Measurements from ENCODE around the gene SMIM8. TPM values are rescaled to one million over a fixed set of nuclear protein-coding genes. Genes with fewer than 3 reads are reported as not detected.

Gene SMIM8
- total RNA-seq, 1 donor from 2014 or later = 22.5 TPM

GRCh38 chr6:87279196-87279595 lies 43.2 kb upstream of the SMIM8 start:
- no peak for DNase-seq
- Mint-ChIP-seq H3K36me3 (ENCODE audit: unreplicated experiment) (no peaks in the 10 kb centered on the region), H3K27me3 (ENCODE audit: unreplicated experiment) (peaks cover 2% of the 10 kb centered on the region), H3K9me3 (ENCODE audit: unreplicated experiment) (no peaks in the 10 kb centered on the region), H3K4me1 (ENCODE audit: low read depth, unreplicated experiment) (no peaks in the 10 kb centered on the region), H3K4me3 (ENCODE audit: unreplicated experiment) (no peak overlapping the region), H3K27ac (ENCODE audit: unreplicated experiment) (no peak overlapping the region)
- no peak for TF ChIP-seq CTCF (IDR thresholded peaks at IDR 0.05; ENCODE audit: partially characterized antibody, unreplicated experiment)

GRCh38 chr6:87281426-87281825 lies 41.0 kb upstream of the SMIM8 start:
- Mint-ChIP-seq H3K27ac (ENCODE audit: unreplicated experiment) (no peak overlapping the region), H3K27me3 (ENCODE audit: unreplicated experiment) (peaks cover 2% of the 10 kb centered on the region), H3K4me3 (ENCODE audit: unreplicated experiment) (no peak overlapping the region), H3K9me3 (ENCODE audit: unreplicated experiment) (no peaks in the 10 kb centered on the region), H3K4me1 (ENCODE audit: low read depth, unreplicated experiment) (no peaks in the 10 kb centered on the region), H3K36me3 (ENCODE audit: unreplicated experiment) (no peaks in the 10 kb centered on the region)
- TF ChIP-seq CTCF (IDR thresholded peaks at IDR 0.05; ENCODE audit: partially characterized antibody, unreplicated experiment) = no peak
- DNase-seq = no peak

- H3K9me3 Mint-ChIP-seq (ENCODE audit: unreplicated experiment) = no peaks in the 10 kb centered on the region
- H3K27me3 Mint-ChIP-seq (ENCODE audit: unreplicated experiment) = peaks cover 2% of the 10 kb centered on the region
- no peaks in the 10 kb centered on the region for H3K4me1 Mint-ChIP-seq (ENCODE audit: low read depth, unreplicated experiment)
- H3K27ac Mint-ChIP-seq (ENCODE audit: unreplicated experiment) = no peak overlapping the region
- no peak overlapping the region for H3K4me3 Mint-ChIP-seq (ENCODE audit: unreplicated experiment)
- no peak for DNase-seq
- no peak for TF ChIP-seq CTCF (IDR thresholded peaks at IDR 0.05; ENCODE audit: partially characterized antibody, unreplicated experiment)
- no peaks in the 10 kb centered on the region for H3K36me3 Mint-ChIP-seq (ENCODE audit: unreplicated experiment)
Measured at GRCh38 chr6:87282743-87283142, 39.6 kb upstream of the SMIM8 start.

- Mint-ChIP-seq H3K27ac (ENCODE audit: unreplicated experiment) (no peak overlapping the region), H3K9me3 (ENCODE audit: unreplicated experiment) (no peaks in the 10 kb centered on the region), H3K27me3 (ENCODE audit: unreplicated experiment) (peaks cover 2% of the 10 kb centered on the region), H3K36me3 (ENCODE audit: unreplicated experiment) (no peaks in the 10 kb centered on the region), H3K4me3 (ENCODE audit: unreplicated experiment) (no peak overlapping the region), H3K4me1 (ENCODE audit: low read depth, unreplicated experiment) (no peaks in the 10 kb centered on the region)
- no peak for TF ChIP-seq CTCF (IDR thresholded peaks at IDR 0.05; ENCODE audit: partially characterized antibody, unreplicated experiment)
- DNase-seq = no peak
Measured at GRCh38 chr6:87283461-87283860, 38.9 kb upstream of the SMIM8 start.

- no peak for DNase-seq
- H3K9me3 Mint-ChIP-seq (ENCODE audit: unreplicated experiment) = no peaks in the 10 kb centered on the region
- no peak overlapping the region for H3K27ac Mint-ChIP-seq (ENCODE audit: unreplicated experiment)
- H3K4me1 Mint-ChIP-seq (ENCODE audit: low read depth, unreplicated experiment) = no peaks in the 10 kb centered on the region
- TF ChIP-seq CTCF (IDR thresholded peaks at IDR 0.05; ENCODE audit: partially characterized antibody, unreplicated experiment) = no peak
- no peaks in the 10 kb centered on the region for H3K27me3 Mint-ChIP-seq (ENCODE audit: unreplicated experiment)
- H3K36me3 Mint-ChIP-seq (ENCODE audit: unreplicated experiment) = no peaks in the 10 kb centered on the region
- H3K4me3 Mint-ChIP-seq (ENCODE audit: unreplicated experiment) = no peak overlapping the region
Measured at GRCh38 chr6:87287251-87287650, 35.1 kb upstream of the SMIM8 start.
